ENCODE data around the gene HAS3. TPM values are rescaled to one million over a fixed set of nuclear protein-coding genes. Genes with fewer than 3 reads are reported as not detected.

The HAS3 gene
- polyA plus RNA-seq, 1 of the 3 experiments (the other 2 are of a cell fraction), result 38.7 TPM

DNA sequence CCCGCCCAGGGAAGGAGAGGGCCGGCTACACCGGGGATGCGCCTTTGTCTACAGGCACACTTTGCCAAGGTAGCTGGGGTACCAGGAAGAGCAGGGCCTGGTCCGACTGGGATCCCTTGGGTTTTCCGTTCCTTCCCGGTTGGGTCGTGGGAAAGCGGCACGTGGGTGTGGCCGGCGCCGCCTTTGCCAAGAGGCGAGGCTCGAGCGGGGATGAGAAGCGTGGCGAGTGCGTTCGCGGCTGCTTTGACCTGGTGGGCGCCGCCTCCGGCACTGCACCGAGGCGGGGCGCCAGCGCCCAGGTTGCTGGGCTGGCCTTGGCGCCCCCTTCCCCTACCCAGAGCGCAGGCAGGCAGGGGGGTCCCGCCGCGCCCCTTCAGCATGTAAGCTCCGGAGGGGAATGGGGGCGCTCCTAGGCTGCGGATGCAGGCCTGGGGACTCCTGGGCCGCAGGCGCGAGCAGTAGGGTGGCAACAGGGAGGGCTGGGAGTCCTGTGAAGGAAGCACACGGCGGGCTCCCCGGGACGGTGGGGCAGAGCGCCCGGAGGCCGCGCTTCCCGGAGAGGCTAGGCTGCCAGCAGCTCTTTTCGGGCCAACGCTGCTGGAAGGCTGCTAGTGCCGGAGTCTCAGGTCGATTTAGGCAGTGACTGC lies 2.0 kb downstream of the HAS3 start:
- Histone ChIP-seq H3K27ac (ENCODE audit: low read depth in 2 of 2, low read length in 1 of 2) (no peak overlapping the region), H3K4me2 (peak overlapping the region; percentile 97), H3K4me3 (ENCODE audit: low read depth in 2 of 2, low read length in 1 of 2) (peak overlapping the region; percentile 67 to 76; a peak in 2 of 4 replicates), H3K9me2 (no peaks in the 10 kb centered on the region), H3K9ac (no peak overlapping the region), H3K36me3 (replicated peaks in 1 of 2; ENCODE audit: control insufficient read depth in 1 of 2, insufficient read depth in 2 of 2, low read length in 1 of 2) (peaks cover 4 to 13% of the 10 kb centered on the region in 2 experiments), H3K27me3 (ENCODE audit: insufficient read depth) (no peaks in the 10 kb centered on the region), H3K79me2 (ENCODE audit: insufficient read depth) (no peaks in the 10 kb centered on the region), H4K20me1 (ENCODE audit: insufficient read depth) (0 out of 2 replicates have a peak, but pooled peaks cover 5% of the 10 kb centered on the region), H3K9me3 (no peaks in the 10 kb centered on the region), H2AFZ (ENCODE audit: low read depth) (no peak overlapping the region), H3F3A (replicated peaks; ENCODE audit: insufficient read depth) (no peaks in the 10 kb centered on the region), H3K4me1 (ENCODE audit: control insufficient read depth in 1 of 2, insufficient read depth in 2 of 2, low read depth in 1 of 2, low read length in 1 of 2) (peaks cover 8 to 16% of the 10 kb centered on the region in 2 experiments; a peak in 3 of 4 replicates)
- TF ChIP-seq, protein P1, sequence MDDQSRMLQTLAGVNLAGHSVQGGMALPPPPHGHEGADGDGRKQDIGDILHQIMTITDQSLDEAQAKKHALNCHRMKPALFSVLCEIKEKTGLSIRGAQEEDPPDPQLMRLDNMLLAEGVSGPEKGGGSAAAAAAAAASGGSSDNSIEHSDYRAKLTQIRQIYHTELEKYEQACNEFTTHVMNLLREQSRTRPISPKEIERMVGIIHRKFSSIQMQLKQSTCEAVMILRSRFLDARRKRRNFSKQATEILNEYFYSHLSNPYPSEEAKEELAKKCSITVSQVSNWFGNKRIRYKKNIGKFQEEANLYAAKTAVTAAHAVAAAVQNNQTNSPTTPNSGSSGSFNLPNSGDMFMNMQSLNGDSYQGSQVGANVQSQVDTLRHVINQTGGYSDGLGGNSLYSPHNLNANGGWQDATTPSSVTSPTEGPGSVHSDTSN (IDR thresholded peaks at IDR 0.05), result no peak
- TF ChIP-seq RCOR1 (IDR thresholded peaks at IDR 0.05; ENCODE audit: low read length) (no peak), TEAD4 (IDR thresholded peaks at IDR 0.05; ENCODE audit: borderline replicate concordance, insufficient read depth) (no peak), RFX5 (IDR thresholded peaks at IDR 0.05; ENCODE audit: low read length) (no peak), USF2 (IDR thresholded peaks at IDR 0.05; ENCODE audit: borderline replicate concordance, low read depth, low read length) (no peak), RXRA (IDR thresholded peaks at IDR 0.05; ENCODE audit: borderline replicate concordance, low read depth) (no peak), EP300 (IDR thresholded peaks at IDR 0.05; ENCODE audit: borderline replicate concordance in 1 of 2, low read depth in 1 of 2, low read length in 1 of 2) (no peak), JUND (IDR thresholded peaks at IDR 0.05) (no peak), CHD2 (IDR thresholded peaks at IDR 0.05; ENCODE audit: low read length, partially characterized antibody) (no peak), MEF2A (IDR thresholded peaks at IDR 0.05; ENCODE audit: borderline replicate concordance, low read depth) (no peak), TCF12 (IDR thresholded peaks at IDR 0.05) (no peak), ZBTB33 (IDR thresholded peaks at IDR 0.05; ENCODE audit: borderline replicate concordance, low read depth) (no peak), GATA2 (CRISPR knock-in tag; IDR thresholded peaks at IDR 0.05) (no peak), NFIC (IDR thresholded peaks at IDR 0.05; ENCODE audit: borderline replicate concordance) (no peak), FOXM1 (IDR thresholded peaks at IDR 0.05; ENCODE audit: low read depth) (no peak), GABPA (IDR thresholded peaks at IDR 0.05; ENCODE audit: low read depth) (no peak), SMC3 (IDR thresholded peaks at IDR 0.05; ENCODE audit: low read depth, low read length) (no peak)
- TF ChIP-seq, protein P2, sequence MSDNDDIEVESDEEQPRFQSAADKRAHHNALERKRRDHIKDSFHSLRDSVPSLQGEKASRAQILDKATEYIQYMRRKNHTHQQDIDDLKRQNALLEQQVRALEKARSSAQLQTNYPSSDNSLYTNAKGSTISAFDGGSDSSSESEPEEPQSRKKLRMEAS (IDR thresholded peaks at IDR 0.05; ENCODE audit: low read depth), result no peak
- TF ChIP-seq, protein P3, sequence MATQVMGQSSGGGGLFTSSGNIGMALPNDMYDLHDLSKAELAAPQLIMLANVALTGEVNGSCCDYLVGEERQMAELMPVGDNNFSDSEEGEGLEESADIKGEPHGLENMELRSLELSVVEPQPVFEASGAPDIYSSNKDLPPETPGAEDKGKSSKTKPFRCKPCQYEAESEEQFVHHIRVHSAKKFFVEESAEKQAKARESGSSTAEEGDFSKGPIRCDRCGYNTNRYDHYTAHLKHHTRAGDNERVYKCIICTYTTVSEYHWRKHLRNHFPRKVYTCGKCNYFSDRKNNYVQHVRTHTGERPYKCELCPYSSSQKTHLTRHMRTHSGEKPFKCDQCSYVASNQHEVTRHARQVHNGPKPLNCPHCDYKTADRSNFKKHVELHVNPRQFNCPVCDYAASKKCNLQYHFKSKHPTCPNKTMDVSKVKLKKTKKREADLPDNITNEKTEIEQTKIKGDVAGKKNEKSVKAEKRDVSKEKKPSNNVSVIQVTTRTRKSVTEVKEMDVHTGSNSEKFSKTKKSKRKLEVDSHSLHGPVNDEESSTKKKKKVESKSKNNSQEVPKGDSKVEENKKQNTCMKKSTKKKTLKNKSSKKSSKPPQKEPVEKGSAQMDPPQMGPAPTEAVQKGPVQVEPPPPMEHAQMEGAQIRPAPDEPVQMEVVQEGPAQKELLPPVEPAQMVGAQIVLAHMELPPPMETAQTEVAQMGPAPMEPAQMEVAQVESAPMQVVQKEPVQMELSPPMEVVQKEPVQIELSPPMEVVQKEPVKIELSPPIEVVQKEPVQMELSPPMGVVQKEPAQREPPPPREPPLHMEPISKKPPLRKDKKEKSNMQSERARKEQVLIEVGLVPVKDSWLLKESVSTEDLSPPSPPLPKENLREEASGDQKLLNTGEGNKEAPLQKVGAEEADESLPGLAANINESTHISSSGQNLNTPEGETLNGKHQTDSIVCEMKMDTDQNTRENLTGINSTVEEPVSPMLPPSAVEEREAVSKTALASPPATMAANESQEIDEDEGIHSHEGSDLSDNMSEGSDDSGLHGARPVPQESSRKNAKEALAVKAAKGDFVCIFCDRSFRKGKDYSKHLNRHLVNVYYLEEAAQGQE (IDR thresholded peaks at IDR 0.05; ENCODE audit: low read depth, low read length), result no peak
- CTCF ChIA-PET, result interaction anchor here (0.8 to 1.9 kb wide), 3 partner anchors 11 to 205 kb away, joined by 4 to 5 read pairs (median 4); no protein-coding TSS in a partner anchor
- DNase-seq, result peak; percentile 46
- WGBS (ENCODE audit: low lambda C conversion rate), result 80% methylated on average over 38 of the region's 52 CpGs
- POLR2A ChIA-PET, result interaction anchor here (0.8 kb wide), 1 partner anchor 25 kb away, joined by 3 read pairs; the partner anchor contains the start of genes CHTF8 and UTP4
